Measurements from ENCODE around the gene IFT122. TPM values are rescaled to one million over a fixed set of nuclear protein-coding genes. Genes with fewer than 3 reads are reported as not detected.
"Not testable (repeated sequence)": the region's sequence is repeated elsewhere in the genome, so short reads cannot be mapped to it uniquely, and the experiment has no call there.

The IFT122 gene
- total RNA-seq, 1 donor from 2014 or later: 51.1 TPM

DNA sequence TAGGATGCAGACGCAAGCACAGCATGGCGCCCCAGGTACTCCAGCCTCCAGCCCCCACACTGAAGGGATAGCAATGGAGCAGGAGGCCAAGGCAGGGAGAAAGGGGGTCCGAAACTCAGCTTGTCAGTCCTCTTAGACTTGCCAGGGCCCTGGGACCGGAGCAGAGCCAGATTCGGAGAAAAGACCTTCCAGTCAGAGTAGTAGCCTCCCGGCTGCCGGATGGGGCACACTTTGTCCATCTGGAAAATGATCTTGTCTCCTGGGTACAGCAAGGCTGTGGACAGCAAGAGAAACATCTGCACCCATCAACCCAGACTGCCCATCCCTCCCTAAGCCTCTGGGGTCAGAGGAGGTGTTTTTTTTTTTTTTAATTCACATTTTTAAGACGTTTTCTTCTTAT lies 35.9 kb upstream of the IFT122 start:
- no peaks in the 10 kb centered on the region for H3K36me3 ChIP-seq
- DNase-seq (ENCODE audit: low spot score in 2 of 2): no peak
- H3K27me3 ChIP-seq: no peaks in the 10 kb centered on the region
- no peak overlapping the region for H3K4me3 ChIP-seq
- TF ChIP-seq, protein P1, sequence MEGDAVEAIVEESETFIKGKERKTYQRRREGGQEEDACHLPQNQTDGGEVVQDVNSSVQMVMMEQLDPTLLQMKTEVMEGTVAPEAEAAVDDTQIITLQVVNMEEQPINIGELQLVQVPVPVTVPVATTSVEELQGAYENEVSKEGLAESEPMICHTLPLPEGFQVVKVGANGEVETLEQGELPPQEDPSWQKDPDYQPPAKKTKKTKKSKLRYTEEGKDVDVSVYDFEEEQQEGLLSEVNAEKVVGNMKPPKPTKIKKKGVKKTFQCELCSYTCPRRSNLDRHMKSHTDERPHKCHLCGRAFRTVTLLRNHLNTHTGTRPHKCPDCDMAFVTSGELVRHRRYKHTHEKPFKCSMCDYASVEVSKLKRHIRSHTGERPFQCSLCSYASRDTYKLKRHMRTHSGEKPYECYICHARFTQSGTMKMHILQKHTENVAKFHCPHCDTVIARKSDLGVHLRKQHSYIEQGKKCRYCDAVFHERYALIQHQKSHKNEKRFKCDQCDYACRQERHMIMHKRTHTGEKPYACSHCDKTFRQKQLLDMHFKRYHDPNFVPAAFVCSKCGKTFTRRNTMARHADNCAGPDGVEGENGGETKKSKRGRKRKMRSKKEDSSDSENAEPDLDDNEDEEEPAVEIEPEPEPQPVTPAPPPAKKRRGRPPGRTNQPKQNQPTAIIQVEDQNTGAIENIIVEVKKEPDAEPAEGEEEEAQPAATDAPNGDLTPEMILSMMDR (IDR thresholded peaks at IDR 0.05): no peak
- H3K4me1 ChIP-seq: peaks cover 0 to 2% of the 10 kb centered on the region in 2 donors
- intact Hi-C loops (cut with DNase I): no loop called here
- no peak overlapping the region for H3K27ac ChIP-seq
- H3K9me3 ChIP-seq: no peaks in the 10 kb centered on the region

DNA sequence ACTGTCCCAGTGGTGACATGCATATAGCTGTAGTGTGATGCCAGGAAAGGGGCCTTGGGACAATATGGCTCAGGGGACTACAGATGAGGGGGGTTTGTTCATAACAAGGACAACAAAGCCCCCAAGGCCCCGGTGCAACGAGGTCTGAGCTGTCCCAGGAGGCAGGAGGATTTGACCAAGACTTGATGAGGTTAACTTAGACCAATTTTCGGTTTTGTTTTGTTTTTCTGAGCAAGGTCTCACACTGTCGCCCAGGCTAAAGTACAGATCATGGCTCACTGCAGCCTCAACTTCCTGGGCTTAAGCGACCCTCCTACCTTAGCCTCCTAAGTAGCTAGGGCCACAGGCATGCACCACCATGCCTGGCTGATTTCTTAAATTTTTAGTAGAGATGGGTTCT lies 35.4 kb upstream of the IFT122 start:
- Histone ChIP-seq H3K4me1 (peaks cover 0 to 2% of the 10 kb centered on the region in 2 donors), H3K27me3 (no peaks in the 10 kb centered on the region), H3K4me3 (no peak overlapping the region), H3K36me3 (no peaks in the 10 kb centered on the region), H3K27ac (no peak overlapping the region), H3K9me3 (no peaks in the 10 kb centered on the region)
- intact Hi-C loops (cut with DNase I): no loop called here
- TF ChIP-seq, protein P1 (IDR thresholded peaks at IDR 0.05): no peak
- DNase-seq (ENCODE audit: low spot score in 2 of 2): no peak

DNA sequence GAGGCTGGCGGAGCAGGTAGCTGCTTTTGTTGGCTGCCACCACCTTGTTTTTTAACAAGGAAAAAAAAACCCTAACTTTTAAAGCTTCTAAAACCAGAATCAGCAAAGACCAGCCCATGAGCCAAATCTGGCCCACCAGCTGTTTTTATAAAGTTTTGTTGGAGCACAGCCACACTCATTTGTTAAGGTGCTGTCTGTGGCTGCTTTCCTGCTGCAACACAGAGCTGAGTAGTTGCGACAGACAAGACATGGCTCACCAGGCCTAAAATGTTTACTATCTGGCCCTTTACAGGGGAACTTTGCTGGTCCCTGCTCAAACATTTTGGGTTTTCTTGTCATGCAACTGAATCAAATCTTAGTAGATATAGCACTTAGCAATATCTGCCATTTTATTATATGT lies 30.5 kb upstream of the IFT122 start:
- Histone ChIP-seq H3K9me3 (no peaks in the 10 kb centered on the region), H3K4me3 (no peak overlapping the region), H3K27ac (no peak overlapping the region), H3K36me3 (no peaks in the 10 kb centered on the region), H3K4me1 (no peaks in the 10 kb centered on the region), H3K27me3 (no peaks in the 10 kb centered on the region)
- no peak for DNase-seq (ENCODE audit: low spot score in 2 of 2)
- TF ChIP-seq, protein P1 (IDR thresholded peaks at IDR 0.05): no peak
- intact Hi-C loops (cut with DNase I): no loop called here

DNA sequence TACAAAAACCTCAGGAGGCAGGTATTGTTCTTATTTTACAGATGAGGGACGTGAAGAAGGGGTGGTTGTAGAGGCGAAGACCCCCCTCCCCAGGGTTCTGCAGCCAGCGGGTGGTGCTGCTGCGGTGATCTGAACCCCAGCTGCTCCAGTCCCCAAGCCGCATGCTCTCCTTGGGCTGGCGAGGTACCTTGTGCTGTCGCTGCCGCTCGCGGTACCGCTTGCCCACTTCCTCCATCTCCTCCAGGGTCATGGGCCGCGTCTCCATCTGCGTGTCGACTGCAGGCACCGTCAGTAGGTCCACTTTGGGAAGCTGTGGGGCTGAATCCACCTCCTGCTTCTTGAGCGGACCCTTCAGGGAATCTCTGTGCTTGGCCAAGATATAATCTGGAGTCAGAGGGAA lies 29.1 kb upstream of the IFT122 start:
- Histone ChIP-seq H3K4me1 (no peaks in the 10 kb centered on the region), H3K27me3 (no peaks in the 10 kb centered on the region), H3K27ac (no peak overlapping the region), H3K9me3 (no peaks in the 10 kb centered on the region), H3K36me3 (no peaks in the 10 kb centered on the region), H3K4me3 (no peak overlapping the region)
- no peak for DNase-seq (ENCODE audit: low spot score in 2 of 2)
- TF ChIP-seq, protein P1 (IDR thresholded peaks at IDR 0.05): no peak
- intact Hi-C loops (cut with DNase I): no loop called here

DNA sequence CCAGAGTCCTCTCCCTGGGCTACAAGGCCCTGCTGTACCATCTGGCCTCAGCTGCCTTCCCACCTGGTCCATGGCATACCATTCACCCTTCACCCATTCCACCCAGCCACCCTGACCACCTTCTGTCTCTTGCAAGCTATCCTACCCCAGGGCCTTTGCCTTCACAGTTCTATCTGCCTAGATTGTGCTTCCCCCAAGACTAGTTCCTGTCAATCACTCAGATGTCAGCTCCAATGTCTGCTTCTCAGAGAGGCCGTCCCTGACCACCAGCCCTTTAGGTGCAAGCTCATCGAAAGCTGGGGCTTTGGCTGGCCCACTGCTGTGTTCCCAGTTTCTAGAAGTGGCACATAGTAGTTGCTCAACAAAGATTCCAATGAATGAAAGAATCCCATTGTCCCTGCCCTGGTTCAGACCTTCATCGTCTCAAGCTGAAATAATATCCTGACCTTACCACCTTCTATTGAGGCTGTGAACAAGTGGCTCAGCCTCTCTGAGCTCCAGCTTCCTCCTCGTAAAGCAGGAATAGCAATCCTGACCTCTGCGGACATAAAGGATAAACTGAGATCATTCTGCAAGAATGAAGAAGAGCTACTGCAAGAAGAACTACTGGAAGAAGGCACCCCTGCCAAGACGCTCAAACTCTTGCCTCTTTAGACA lies 27.4 kb upstream of the IFT122 start:
- Histone ChIP-seq H3K9me3 (no peaks in the 10 kb centered on the region), H3K4me1 (no peaks in the 10 kb centered on the region), H3K27ac (no peak overlapping the region), H3K36me3 (no peaks in the 10 kb centered on the region), H3K4me3 (no peak overlapping the region), H3K27me3 (no peaks in the 10 kb centered on the region)
- DNase-seq (ENCODE audit: low spot score in 2 of 2): no peak
- TF ChIP-seq, protein P1 (IDR thresholded peaks at IDR 0.05): no peak
- intact Hi-C loops (cut with DNase I): no loop called here

DNA sequence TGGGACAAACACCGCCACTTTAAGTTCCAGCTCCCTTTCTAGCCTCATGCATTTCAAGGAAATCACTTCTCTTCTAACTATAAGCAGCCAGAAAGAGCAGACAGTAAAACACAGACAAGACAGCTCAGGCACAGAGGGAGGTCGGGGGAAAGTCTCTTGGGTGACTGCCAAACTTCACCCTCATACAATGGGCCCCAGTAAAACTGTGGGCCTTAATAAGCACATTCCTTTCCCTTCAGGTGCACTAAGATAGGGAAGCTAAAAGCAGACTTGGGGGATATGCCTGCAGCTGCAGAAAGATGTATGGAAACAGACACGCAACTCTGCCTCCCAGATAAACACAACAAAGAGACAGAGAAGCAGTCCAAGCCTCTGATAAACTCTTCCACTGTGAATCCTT lies 26.8 kb upstream of the IFT122 start:
- H3K27me3 ChIP-seq; intact Hi-C loops (cut with DNase I); H3K36me3 ChIP-seq; H3K9me3 ChIP-seq; H3K4me3 ChIP-seq; DNase-seq (ENCODE audit: low spot score in 2 of 2); H3K4me1 ChIP-seq; H3K27ac ChIP-seq: not testable (repeated sequence)

Measured in ascending aorta (tissue), 2 donors.